Parathyroid adenoma (tissue), 2 donors: ENCODE measurements around the gene HFM1.

Experiments used
- H2AFZ ChIP-seq: fragments of 300-600 bp; sonication (generic); one replicate; pipeline ENCODE4 v1.7.0; 2017; ENCODE audit warnings: antibody characterized with exemption, mild to moderate bottlenecking
- H3K27ac ChIP-seq: fragments of 300-600 bp; sonication (generic); one replicate; pipeline ENCODE4 v1.7.0; 2017
- H3K27me3 ChIP-seq: fragments of 300-600 bp; sonication (generic); one replicate; pipeline ENCODE4 v1.7.0; 2017; ENCODE audit warnings: low read length; ENCODE audit not compliant: control insufficient read depth, insufficient read depth
- H3K36me3 ChIP-seq: fragments of 300-600 bp; sonication (generic); one replicate; pipeline ENCODE4 v1.7.0; 2017; ENCODE audit warnings: low read length; ENCODE audit not compliant: control insufficient read depth, insufficient read depth
- H3K4me1 ChIP-seq: fragments of 300-600 bp; sonication (generic); one replicate; pipeline ENCODE4 v1.7.0; 2017; ENCODE audit warnings: control low read depth
- H3K4me2 ChIP-seq: fragments of 300-600 bp; sonication (generic); one replicate; pipeline ENCODE4 v1.7.0; 2017; ENCODE audit warnings: low read length
- H3K4me3 ChIP-seq: fragments of 300-600 bp; sonication (generic); one replicate; pipeline ENCODE4 v1.7.0; 2017; ENCODE audit warnings: low read depth, low read length
- H3K79me2 ChIP-seq: fragments of 300-600 bp; sonication (generic); one replicate; pipeline ENCODE4 v1.7.0; 2017; ENCODE audit warnings: control low read depth
- H3K9ac ChIP-seq: fragments of 300-600 bp; sonication (generic); one replicate; pipeline ENCODE4 v1.7.0; 2017; ENCODE audit warnings: mild to moderate bottlenecking
- H3K9me3 ChIP-seq: fragments of 300-600 bp; sonication (generic); one replicate; pipeline ENCODE4 v1.7.0; 2017; ENCODE audit warnings: low read length; ENCODE audit not compliant: control insufficient read depth
- CTCF ChIP-seq: fragments of 300-600 bp; sonication (generic); IDR thresholded peaks from one replicate; pipeline ENCODE4 v1.7.0; 2017; ENCODE audit warnings: antibody characterized with exemption, mild to moderate bottlenecking
- donor health status: primary hyperparathyroidism.

The HFM1 gene

GRCh38 chr1:91273875-91274274 lies 130.8 kb downstream of the HFM1 start:
- Histone ChIP-seq H3K4me1 (no peaks in the 10 kb centered on the region), H3K36me3 (no peaks in the 10 kb centered on the region), H3K27ac (no peak overlapping the region), H3K79me2 (no peaks in the 10 kb centered on the region), H3K27me3 (no peaks in the 10 kb centered on the region), H3K4me3 (no peak overlapping the region), H3K9ac (no peak overlapping the region), H3K4me2 (no peak overlapping the region), H2AFZ (no peak overlapping the region), H3K9me3 (no peaks in the 10 kb centered on the region)
- no peak for TF ChIP-seq CTCF

DNA sequence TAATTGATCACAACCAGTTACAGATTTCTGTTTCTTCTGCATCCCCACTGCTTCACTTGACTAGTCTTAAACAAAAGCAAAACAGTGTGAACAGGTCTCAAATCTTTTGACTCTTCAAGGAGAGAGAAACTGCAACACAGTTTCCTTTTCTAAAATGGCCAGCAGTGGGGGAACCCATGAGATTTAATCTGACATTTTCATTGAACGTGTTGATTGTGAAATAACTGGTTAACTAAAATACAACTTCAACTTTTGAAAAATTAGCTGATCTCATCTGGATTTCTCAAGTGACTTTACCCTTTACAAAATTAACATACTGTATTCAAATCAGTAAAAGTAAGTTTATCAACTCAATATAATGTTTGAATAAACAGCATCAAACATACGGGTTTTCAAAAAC lies 143.0 kb downstream of the HFM1 start:
- Histone ChIP-seq H3K79me2 (no peaks in the 10 kb centered on the region), H3K4me3 (no peak overlapping the region), H3K36me3 (no peaks in the 10 kb centered on the region), H3K4me2 (no peak overlapping the region), H3K9ac (no peak overlapping the region), H3K4me1 (no peaks in the 10 kb centered on the region), H3K27me3 (no peaks in the 10 kb centered on the region), H2AFZ (no peak overlapping the region), H3K27ac (no peak overlapping the region), H3K9me3 (no peaks in the 10 kb centered on the region)
- no peak for TF ChIP-seq CTCF

DNA sequence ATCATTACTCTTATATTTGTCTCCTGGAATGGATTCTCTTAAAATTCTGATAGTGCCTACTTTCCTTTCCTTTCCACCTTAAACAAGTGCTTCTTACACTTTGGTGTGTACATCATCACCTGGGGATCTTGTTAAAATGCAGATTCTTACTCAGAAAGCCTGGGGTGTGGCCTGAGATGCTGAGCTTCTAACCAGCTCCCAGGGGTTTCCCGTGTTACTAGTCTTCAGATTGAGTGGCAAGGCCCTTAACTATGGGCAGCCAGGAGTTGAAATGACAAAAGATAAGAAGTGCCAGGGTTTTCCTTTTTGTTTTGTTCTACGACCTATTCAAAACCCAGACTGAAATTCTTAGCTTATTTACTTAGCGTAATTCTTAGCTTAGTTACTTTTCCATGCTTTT lies 159.2 kb downstream of the HFM1 start:
- Histone ChIP-seq H3K4me3 (no peak overlapping the region), H3K9me3 (no peaks in the 10 kb centered on the region), H3K4me2 (no peak overlapping the region), H2AFZ (no peak overlapping the region), H3K27me3 (no peaks in the 10 kb centered on the region), H3K27ac (no peak overlapping the region), H3K9ac (no peak overlapping the region), H3K36me3 (no peaks in the 10 kb centered on the region), H3K79me2 (no peaks in the 10 kb centered on the region), H3K4me1 (no peaks in the 10 kb centered on the region)
- no peak for TF ChIP-seq CTCF

GRCh38 chr1:91244737-91245136 lies 159.9 kb downstream of the HFM1 start:
- Histone ChIP-seq H2AFZ (no peak overlapping the region), H3K9me3 (no peaks in the 10 kb centered on the region), H3K4me3 (no peak overlapping the region), H3K9ac (no peak overlapping the region), H3K4me1 (no peaks in the 10 kb centered on the region), H3K27ac (no peak overlapping the region), H3K4me2 (no peak overlapping the region), H3K36me3 (no peaks in the 10 kb centered on the region), H3K27me3 (no peaks in the 10 kb centered on the region), H3K79me2 (no peaks in the 10 kb centered on the region)
- TF ChIP-seq CTCF, result no peak

GRCh38 chr1:91243171-91243570 lies 161.5 kb downstream of the HFM1 start:
- no peak overlapping the region for H2AFZ ChIP-seq
- H3K4me2 ChIP-seq, result no peak overlapping the region
- no peaks in the 10 kb centered on the region for H3K79me2 ChIP-seq
- no peak overlapping the region for H3K27ac ChIP-seq
- no peaks in the 10 kb centered on the region for H3K4me1 ChIP-seq
- H3K36me3 ChIP-seq, result no peaks in the 10 kb centered on the region
- no peaks in the 10 kb centered on the region for H3K27me3 ChIP-seq
- no peaks in the 10 kb centered on the region for H3K9me3 ChIP-seq
- H3K4me3 ChIP-seq, result no peak overlapping the region
- TF ChIP-seq CTCF, result no peak
- H3K9ac ChIP-seq, result no peak overlapping the region
